ENCODE measurements around the gene NSDHL. TPM values are rescaled to one million over a fixed set of nuclear protein-coding genes. Genes with fewer than 3 reads are reported as not detected.

The NSDHL gene
- total and polyA plus RNA-seq, 7 donors = 5.3 to 18.7 (median 9.1) TPM

DNA sequence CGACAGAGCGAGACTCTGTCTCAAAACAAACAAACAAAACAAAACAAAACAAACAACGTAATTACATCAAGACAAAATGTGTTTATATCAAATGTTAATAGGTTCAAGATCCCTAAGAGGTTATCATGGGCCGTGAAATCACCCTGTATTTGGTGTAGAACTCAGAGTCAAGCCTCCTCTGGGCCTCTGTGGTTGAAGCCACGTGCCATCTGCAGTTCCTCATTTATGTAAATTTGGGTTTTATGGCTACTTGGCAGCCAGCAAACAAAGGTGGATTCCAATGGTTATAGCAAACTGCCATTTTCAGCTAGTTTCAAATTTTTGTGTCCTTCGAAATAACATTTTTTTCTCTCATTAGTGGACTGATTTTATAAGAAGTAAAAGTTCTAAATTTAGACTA lies 16.4 kb downstream of the NSDHL start:
- Histone ChIP-seq H3K4me1 (no peaks in the 10 kb centered on the region), H3K36me3 (ENCODE audit: insufficient read depth in 1 of 2, low read depth in 1 of 2) (peaks cover 0 to 11% of the 10 kb centered on the region in 2 donors), H3K4me3 (no peak overlapping the region), H3K9me3 (no peaks in the 10 kb centered on the region), H3K27me3 (ENCODE audit: insufficient read depth in 3 of 3, low read length in 2 of 3) (peaks cover 0 to 5% (median 0%) of the 10 kb centered on the region in 3 donors), H3K27ac (no peak overlapping the region)
- ATAC-seq = no peak
- TF ChIP-seq, protein P1, sequence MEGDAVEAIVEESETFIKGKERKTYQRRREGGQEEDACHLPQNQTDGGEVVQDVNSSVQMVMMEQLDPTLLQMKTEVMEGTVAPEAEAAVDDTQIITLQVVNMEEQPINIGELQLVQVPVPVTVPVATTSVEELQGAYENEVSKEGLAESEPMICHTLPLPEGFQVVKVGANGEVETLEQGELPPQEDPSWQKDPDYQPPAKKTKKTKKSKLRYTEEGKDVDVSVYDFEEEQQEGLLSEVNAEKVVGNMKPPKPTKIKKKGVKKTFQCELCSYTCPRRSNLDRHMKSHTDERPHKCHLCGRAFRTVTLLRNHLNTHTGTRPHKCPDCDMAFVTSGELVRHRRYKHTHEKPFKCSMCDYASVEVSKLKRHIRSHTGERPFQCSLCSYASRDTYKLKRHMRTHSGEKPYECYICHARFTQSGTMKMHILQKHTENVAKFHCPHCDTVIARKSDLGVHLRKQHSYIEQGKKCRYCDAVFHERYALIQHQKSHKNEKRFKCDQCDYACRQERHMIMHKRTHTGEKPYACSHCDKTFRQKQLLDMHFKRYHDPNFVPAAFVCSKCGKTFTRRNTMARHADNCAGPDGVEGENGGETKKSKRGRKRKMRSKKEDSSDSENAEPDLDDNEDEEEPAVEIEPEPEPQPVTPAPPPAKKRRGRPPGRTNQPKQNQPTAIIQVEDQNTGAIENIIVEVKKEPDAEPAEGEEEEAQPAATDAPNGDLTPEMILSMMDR (IDR thresholded peaks at IDR 0.05) = no peak
- 71 to 94% (median 87%) methylated on average over 6 of the region's 6 CpGs for WGBS, 3 donors
- no peak for DNase-seq
- intact Hi-C loops (cut with DNase I) = no loop called here

DNA sequence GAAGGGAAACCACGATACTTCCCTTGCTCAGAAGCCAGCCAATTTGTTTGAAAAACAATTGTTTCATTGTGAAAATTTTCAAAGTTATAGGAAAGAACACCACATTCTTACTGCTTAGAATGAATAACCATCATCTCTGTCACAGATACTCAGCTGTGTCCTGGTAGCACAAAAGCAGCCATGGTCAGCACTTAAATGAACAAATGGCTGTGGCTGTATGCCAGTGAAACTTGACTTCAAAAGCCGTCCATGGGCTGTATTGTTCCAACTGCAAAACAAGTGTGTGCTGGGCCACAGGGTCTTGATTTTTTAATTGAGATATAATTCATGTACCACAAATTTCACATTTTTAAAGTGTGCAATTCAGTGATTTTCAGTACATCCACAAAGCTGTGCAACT lies 19.6 kb downstream of the NSDHL start:
- Histone ChIP-seq H3K4me3 (no peak overlapping the region), H3K36me3 (ENCODE audit: insufficient read depth in 1 of 2, low read depth in 1 of 2) (peaks cover 0 to 11% of the 10 kb centered on the region in 2 donors), H3K9me3 (no peaks in the 10 kb centered on the region), H3K27ac (no peak overlapping the region), H3K27me3 (ENCODE audit: insufficient read depth in 3 of 3, low read length in 2 of 3) (no peaks in the 10 kb centered on the region), H3K4me1 (no peaks in the 10 kb centered on the region)
- intact Hi-C loops (cut with DNase I) = no loop called here
- TF ChIP-seq, protein P1 (IDR thresholded peaks at IDR 0.05) = no peak
- 45 to 57% (median 49%) methylated on average over 2 of the region's 2 CpGs for WGBS, 3 donors
- DNase-seq = no peak
- no peak for ATAC-seq

DNA sequence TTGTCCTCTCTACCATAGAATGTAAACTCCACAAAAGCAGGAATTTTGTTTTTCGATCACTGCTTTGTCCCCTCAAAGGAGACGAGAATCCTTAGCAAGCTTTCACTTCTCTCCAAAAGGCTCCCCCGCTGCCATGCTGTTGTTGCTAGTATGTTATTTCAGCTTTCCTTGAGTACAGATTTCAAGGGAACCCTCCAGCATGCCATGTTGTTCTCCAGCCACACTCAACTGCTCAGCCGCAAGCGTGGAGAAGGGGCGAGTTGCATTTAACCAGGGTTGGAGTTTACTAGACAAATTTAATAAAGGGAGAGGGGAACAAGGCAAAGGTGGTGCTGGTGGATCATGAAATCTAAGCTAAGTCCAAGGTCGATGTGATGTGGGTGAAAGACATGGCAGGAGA lies 23.1 kb downstream of the NSDHL start:
- H3K4me1 ChIP-seq = no peaks in the 10 kb centered on the region
- H3K9me3 ChIP-seq = no peaks in the 10 kb centered on the region
- ATAC-seq (no peak), DNase-seq (no peak)
- H3K36me3 ChIP-seq (ENCODE audit: insufficient read depth in 1 of 2, low read depth in 1 of 2) = peaks cover 0 to 10% of the 10 kb centered on the region in 2 donors
- intact Hi-C loops (cut with DNase I) = no loop called here
- H3K27me3 ChIP-seq (ENCODE audit: insufficient read depth in 3 of 3, low read length in 2 of 3) = no peaks in the 10 kb centered on the region
- 93 to 99% (median 95%) methylated on average over 7 of the region's 7 CpGs for WGBS, 3 donors
- no peak overlapping the region for H3K4me3 ChIP-seq
- no peak overlapping the region for H3K27ac ChIP-seq
- TF ChIP-seq, protein P1 (IDR thresholded peaks at IDR 0.05) = no peak

DNA sequence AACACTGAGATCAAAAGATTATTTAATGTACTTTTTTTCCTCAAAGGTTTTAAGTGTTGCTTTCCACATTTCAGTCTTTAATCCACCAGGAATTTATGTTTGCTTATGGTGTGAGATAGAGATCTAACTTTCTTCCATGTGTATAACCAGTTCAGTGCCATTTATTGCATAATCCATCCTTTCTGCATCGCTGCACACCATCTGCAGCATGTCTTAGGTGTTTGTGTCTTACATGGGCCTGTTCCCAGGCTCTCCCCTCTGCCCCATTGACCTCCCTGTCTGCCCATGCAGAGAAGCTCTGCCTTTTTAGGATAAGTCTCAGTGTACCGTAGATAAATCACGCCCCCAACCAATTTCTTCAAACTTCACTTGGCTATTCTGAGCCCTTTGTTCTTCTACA lies 30.3 kb downstream of the NSDHL start:
- intact Hi-C loops (cut with DNase I) = no loop called here
- TF ChIP-seq, protein P1 (IDR thresholded peaks at IDR 0.05) = no peak
- Histone ChIP-seq H3K27ac (no peak overlapping the region), H3K4me3 (no peak overlapping the region), H3K27me3 (ENCODE audit: insufficient read depth in 3 of 3, low read length in 2 of 3) (peaks cover 0 to 4% (median 0%) of the 10 kb centered on the region in 3 donors), H3K4me1 (no peaks in the 10 kb centered on the region), H3K36me3 (ENCODE audit: insufficient read depth in 1 of 2, low read depth in 1 of 2) (peaks cover 0 to 23% of the 10 kb centered on the region in 2 donors), H3K9me3 (no peaks in the 10 kb centered on the region)
- ATAC-seq (no peak), DNase-seq (no peak)
- WGBS, 3 donors = 67 to 78% (median 75%) methylated on average over 3 of the region's 3 CpGs

DNA sequence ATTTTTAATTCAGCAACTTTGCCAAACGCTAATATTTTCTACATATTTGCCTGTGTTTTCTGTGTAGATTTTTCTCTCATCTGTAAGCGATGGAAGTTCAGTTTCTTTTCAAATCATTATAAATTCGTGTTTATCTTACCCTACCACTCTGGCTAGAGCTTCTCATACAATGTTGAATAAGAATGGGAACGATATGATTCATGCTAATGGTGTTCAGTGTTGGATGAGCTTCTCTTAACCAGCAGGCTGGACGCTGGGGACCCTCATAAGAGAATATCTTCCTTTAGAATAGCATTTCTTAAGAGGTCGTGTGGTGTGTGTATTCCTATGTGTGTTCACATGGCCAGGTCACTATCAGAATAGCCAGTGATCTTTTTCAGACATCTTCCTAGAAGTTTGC lies 31.0 kb downstream of the NSDHL start:
- Histone ChIP-seq H3K9me3 (no peaks in the 10 kb centered on the region), H3K4me3 (no peak overlapping the region), H3K4me1 (no peaks in the 10 kb centered on the region), H3K27ac (no peak overlapping the region), H3K36me3 (ENCODE audit: insufficient read depth in 1 of 2, low read depth in 1 of 2) (peaks cover 0 to 26% of the 10 kb centered on the region in 2 donors), H3K27me3 (ENCODE audit: insufficient read depth in 3 of 3, low read length in 2 of 3) (peaks cover 0 to 4% (median 0%) of the 10 kb centered on the region in 3 donors)
- 70 to 92% (median 90%) methylated on average over 6 of the region's 6 CpGs for WGBS, 3 donors
- TF ChIP-seq, protein P1 (IDR thresholded peaks at IDR 0.05) = no peak
- no peak for DNase-seq
- no peak for ATAC-seq
- intact Hi-C loops (cut with DNase I) = no loop called here
